WERI-Rb-1 (cell line): ENCODE data around the gene GNA14.
"Not testable (repeated sequence)": the region's sequence is repeated elsewhere in the genome, so short reads cannot be mapped to it uniquely, and the experiment has no call there.

ENCODE experiments used
- DNase-seq: peaks from one replicate; pipeline ENCODE4 v3.0.0-alpha.2; 2020
- H3K27ac ChIP-seq: fragments of 250-450 bp; sonication (Bioruptor Pico); 2 replicates; pipeline ENCODE4 v1.5.1; 2020; ENCODE audit warnings: mild to moderate bottlenecking, moderate library complexity
- H3K27me3 ChIP-seq: fragments of 250-450 bp; sonication (Bioruptor Pico); 2 replicates; pipeline ENCODE4 v1.5.1; 2021; ENCODE audit warnings: mild to moderate bottlenecking, low read depth, moderate library complexity; ENCODE audit not compliant: insufficient read depth, severe bottlenecking
- H3K36me3 ChIP-seq: fragments of 250-450 bp; sonication (Bioruptor Pico); 2 replicates; pipeline ENCODE4 v1.5.1; 2020; ENCODE audit warnings: mild to moderate bottlenecking, moderate library complexity
- H3K4me3 ChIP-seq: 2 replicates; pipeline ENCODE4 v1.5.1; 2011; ENCODE audit warnings: low read depth, mild to moderate bottlenecking, control low read depth, low read length
- H3K9me3 ChIP-seq: fragments of 250-450 bp; sonication (Bioruptor Pico); 2 replicates; pipeline ENCODE4 v1.5.1; 2021; ENCODE audit warnings: mild to moderate bottlenecking, moderate library complexity; ENCODE audit not compliant: severe bottlenecking
- CTCF ChIP-seq: IDR thresholded peaks from 2 replicates; pipeline ENCODE4 v1.5.1; 2011; ENCODE audit warnings: low read depth, mild to moderate bottlenecking, control low read depth, inconsistent platforms, low read length

The GNA14 gene

GRCh38 chr9:77421506-77422265, 226.4 kb downstream of the GNA14 start:
- H3K36me3 ChIP-seq = no peaks in the 10 kb centered on the region
- DNase-seq = no peak
- no peak overlapping the region for H3K4me3 ChIP-seq
- TF ChIP-seq CTCF = no peak
- no peak overlapping the region for H3K27ac ChIP-seq
- no peaks in the 10 kb centered on the region for H3K9me3 ChIP-seq
- H3K27me3 ChIP-seq = no peaks in the 10 kb centered on the region

- Histone ChIP-seq H3K9me3 (no peaks in the 10 kb centered on the region), H3K27ac (no peak overlapping the region), H3K4me3 (no peak overlapping the region), H3K36me3 (no peaks in the 10 kb centered on the region), H3K27me3 (no peaks in the 10 kb centered on the region)
- no peak for DNase-seq
- no peak for TF ChIP-seq CTCF
These were observed 227.5 kb downstream of the GNA14 start for GRCh38 chr9:77420641-77421040.

- Histone ChIP-seq H3K4me3 (no peak overlapping the region), H3K27me3 (no peaks in the 10 kb centered on the region), H3K27ac (no peak overlapping the region), H3K9me3 (no peaks in the 10 kb centered on the region), H3K36me3 (no peaks in the 10 kb centered on the region)
- TF ChIP-seq CTCF = no peak
- no peak for DNase-seq
These were observed 229.9 kb downstream of the GNA14 start for GRCh38 chr9:77418226-77418625.

- TF ChIP-seq CTCF = no peak
- H3K36me3 ChIP-seq = no peaks in the 10 kb centered on the region
- no peak overlapping the region for H3K4me3 ChIP-seq
- no peak overlapping the region for H3K27ac ChIP-seq
- no peaks in the 10 kb centered on the region for H3K9me3 ChIP-seq
- no peaks in the 10 kb centered on the region for H3K27me3 ChIP-seq
- no peak for DNase-seq
These were observed 230.6 kb downstream of the GNA14 start for GRCh38 chr9:77417566-77417965.

GRCh38 chr9:77408521-77408920, 239.6 kb downstream of the GNA14 start:
- not testable (repeated sequence) for H3K27me3 ChIP-seq, H3K9me3 ChIP-seq, H3K36me3 ChIP-seq, H3K4me3 ChIP-seq, DNase-seq, H3K27ac ChIP-seq

GRCh38 chr9:77403239-77403638, 244.9 kb downstream of the GNA14 start:
- no peak for DNase-seq
- Histone ChIP-seq H3K27ac (no peak overlapping the region), H3K4me3 (no peak overlapping the region)

More at GRCh38 chr9:77403239-77403638, 244.9 kb downstream of the GNA14 start:
- Histone ChIP-seq H3K36me3 (peaks cover 2% of the 10 kb centered on the region; the same call in 1 of the 2 replicates), H3K27me3 (no peaks in the 10 kb centered on the region), H3K9me3 (peaks cover 2% of the 10 kb centered on the region)
- no peak for TF ChIP-seq CTCF
